ENCODE data around the gene LSM2.

LSM2 gene

GRCh38 chr6:31834367-31835250, 27.8 kb upstream of the LSM2 start:
- no peak for TF ChIP-seq CTCF (IDR thresholded peaks at IDR 0.05; ENCODE audit: low read depth, low read length, missing control alignments)

GRCh38 chr6:31831350-31832215, 24.8 kb upstream of the LSM2 start:
- peak overlapping the region; percentile 60; the same call in 1 of the 2 replicates for H3K4me3 ChIP-seq (ENCODE audit: low read depth, low read length)
- no peak for TF ChIP-seq CTCF (IDR thresholded peaks at IDR 0.05; ENCODE audit: low read depth, low read length, missing control alignments)
- DNase-seq (ENCODE audit: low read depth), result no peak

More at GRCh38 chr6:31834367-31835250, 27.8 kb upstream of the LSM2 start:
- peak; percentile 67 for DNase-seq (ENCODE audit: low read depth)
- peak overlapping the region; percentile 96 for H3K4me3 ChIP-seq (ENCODE audit: low read depth, low read length)

GRCh38 chr6:31830886-31831335, 24.1 kb upstream of the LSM2 start:
- H3K4me3 ChIP-seq (ENCODE audit: low read depth, low read length), result peak overlapping the region; percentile 60
- TF ChIP-seq CTCF (IDR thresholded peaks at IDR 0.05; ENCODE audit: low read depth, low read length, missing control alignments), result no peak
- DNase-seq (ENCODE audit: low read depth), result no peak

GRCh38 chr6:31829633-31830283, 23.0 kb upstream of the LSM2 start:
- no peak for DNase-seq (ENCODE audit: low read depth)
- peak; percentile 12 for TF ChIP-seq CTCF (IDR thresholded peaks at IDR 0.05; ENCODE audit: low read depth, low read length, missing control alignments)
- peak overlapping the region; percentile 60 for H3K4me3 ChIP-seq (ENCODE audit: low read depth, low read length)

- H3K4me3 ChIP-seq (ENCODE audit: low read depth, low read length), result peak within 1 kb of the TSS; percentile 77
- no peak for TF ChIP-seq CTCF (IDR thresholded peaks at IDR 0.05; ENCODE audit: low read depth, low read length, missing control alignments)
- peak; percentile 96 for DNase-seq (ENCODE audit: low read depth)
Measured at GRCh38 chr6:31827286-31828079, 20.7 kb upstream of the LSM2 start, which contains the start of gene HSPA1B. HSPA1B (plus strand) TSS chr6:31827738; CDS start chr6:31827951, 213 bp downstream.

GRCh38 chr6:31826793-31827285, 20.1 kb upstream of the LSM2 start:
- TF ChIP-seq CTCF (IDR thresholded peaks at IDR 0.05; ENCODE audit: low read depth, low read length, missing control alignments), result no peak
- DNase-seq (ENCODE audit: low read depth), result no peak
- H3K4me3 ChIP-seq (ENCODE audit: low read depth, low read length), result peak overlapping the region; percentile 77
